Dendritic cell treated with granulocyte-macrophage colony-stimulating factor and Interleukin-4, amounts not matched to agents 40 ng/mL and 50 ng/mL, for 4 days (primary cell): Measurements from ENCODE around the gene SPAG4.

Experiments used
- H3K27ac Mint-ChIP-seq: one replicate; pipeline ENCODE4 v1.8.0; 2022; ENCODE audit warnings: mild to moderate bottlenecking, mixed read lengths
- H3K27me3 Mint-ChIP-seq: one replicate; pipeline ENCODE4 v1.8.0; 2022; ENCODE audit warnings: mild to moderate bottlenecking, mixed read lengths
- H3K36me3 Mint-ChIP-seq: one replicate; pipeline ENCODE4 v1.8.0; 2022; ENCODE audit warnings: low read depth, mixed read lengths
- H3K4me1 Mint-ChIP-seq: one replicate; pipeline ENCODE4 v1.8.0; 2022; ENCODE audit warnings: low read depth, mixed read lengths
- H3K4me3 Mint-ChIP-seq: one replicate; pipeline ENCODE4 v1.8.0; 2022; ENCODE audit warnings: mild to moderate bottlenecking, moderate library complexity, mixed read lengths
- H3K9me3 Mint-ChIP-seq: one replicate; pipeline ENCODE4 v1.8.0; 2022; ENCODE audit warnings: mixed read lengths
- intact Hi-C: fragments of 100-400 bp; cut with micrococcal nuclease; formaldehyde crosslinking; loops from one replicate; pipeline ENCODE4 v1.15.0; 2022

SPAG4 gene

GRCh38 chr20:35664466-35665206 is 49.0 kb downstream of the SPAG4 start, which contains the start of the genes CPNE1 and RBM12:
Gene CPNE1, minus strand, starts transcription at chr20:35664900. Its CDS starts 31,977 bp downstream, at chr20:35632923.
Gene RBM12, minus strand, starts transcription at chr20:35664900. Its CDS starts 9,578 bp downstream, at chr20:35655322.
- Mint-ChIP-seq H3K36me3 (peaks cover 31% of the 10 kb centered on the region), H3K4me3 (peak within 1 kb of the TSS; percentile 95), H3K27ac (peak within 1 kb of the TSS; percentile 99), H3K9me3 (no peaks in the 10 kb centered on the region), H3K27me3 (no peaks in the 10 kb centered on the region), H3K4me1 (peaks cover 37% of the 10 kb centered on the region)
- intact Hi-C loops, result loop anchor here (1.0 kb wide), 1 partner anchor 48 kb away; no protein-coding TSS in a partner anchor

DNA sequence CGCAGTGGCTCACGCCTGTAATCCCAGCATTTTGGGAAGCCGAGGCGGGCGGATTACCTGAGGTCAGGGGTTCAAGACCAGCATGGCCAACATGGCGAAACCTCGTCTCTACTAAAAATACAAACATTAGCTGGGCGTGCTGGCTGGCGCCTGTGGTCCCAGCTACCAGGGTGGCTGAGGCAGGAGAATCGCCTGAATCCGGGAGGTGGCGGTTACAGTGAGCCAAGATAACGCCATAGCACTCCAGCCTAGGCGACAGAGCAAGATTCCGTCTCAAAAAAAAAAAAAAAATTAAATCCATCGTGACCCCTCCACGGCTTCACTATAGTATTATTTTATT is 50.3 kb downstream of the SPAG4 start:
- peaks cover 44% of the 10 kb centered on the region for H3K36me3 Mint-ChIP-seq
- intact Hi-C loops, result no loop called here
- no peaks in the 10 kb centered on the region for H3K9me3 Mint-ChIP-seq
- H3K4me3 Mint-ChIP-seq, result no peak overlapping the region
- no peak overlapping the region for H3K27ac Mint-ChIP-seq
- H3K4me1 Mint-ChIP-seq, result peaks cover 37% of the 10 kb centered on the region
- H3K27me3 Mint-ChIP-seq, result no peaks in the 10 kb centered on the region

DNA sequence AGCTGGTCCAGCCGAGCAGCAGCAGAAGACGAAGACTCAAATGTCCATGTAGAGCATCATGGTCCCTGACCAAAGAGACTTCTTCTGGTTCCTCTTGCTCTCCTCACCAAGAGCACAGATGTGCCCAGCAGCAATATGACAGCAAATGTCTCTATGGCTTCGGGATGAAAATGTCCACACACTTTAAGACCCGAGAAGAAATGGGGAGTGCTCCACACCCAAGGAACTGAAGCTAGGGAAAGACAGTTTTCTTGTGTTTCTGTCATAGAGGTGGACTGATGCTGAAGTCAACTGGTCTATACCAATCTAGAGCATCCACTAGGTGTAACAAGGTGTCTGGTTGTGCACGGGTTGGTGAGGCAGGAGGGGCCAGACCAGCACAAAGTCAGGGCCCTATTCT is 53.6 kb downstream of the SPAG4 start:
- Mint-ChIP-seq H3K4me3 (no peak overlapping the region), H3K36me3 (peaks cover 68% of the 10 kb centered on the region), H3K27me3 (no peaks in the 10 kb centered on the region), H3K9me3 (no peaks in the 10 kb centered on the region), H3K4me1 (peaks cover 9% of the 10 kb centered on the region), H3K27ac (no peak overlapping the region)
- intact Hi-C loops, result no loop called here

GRCh38 chr20:35669681-35670080 is 54.1 kb downstream of the SPAG4 start:
- H3K36me3 Mint-ChIP-seq, result peaks cover 64% of the 10 kb centered on the region

More at GRCh38 chr20:35669681-35670080, 54.1 kb downstream of the SPAG4 start:
- Mint-ChIP-seq H3K27ac (no peak overlapping the region), H3K4me1 (peaks cover 5% of the 10 kb centered on the region), H3K9me3 (no peaks in the 10 kb centered on the region), H3K27me3 (no peaks in the 10 kb centered on the region), H3K4me3 (no peak overlapping the region)
- intact Hi-C loops, result no loop called here
